ENCODE measurements around the gene WDR27. TPM values are rescaled to one million over a fixed set of nuclear protein-coding genes. Genes with fewer than 3 reads are reported as not detected.

Gene WDR27
- polyA plus RNA-seq, 3 donors, result 0.95 to 20.5 (median 2.0) TPM

DNA sequence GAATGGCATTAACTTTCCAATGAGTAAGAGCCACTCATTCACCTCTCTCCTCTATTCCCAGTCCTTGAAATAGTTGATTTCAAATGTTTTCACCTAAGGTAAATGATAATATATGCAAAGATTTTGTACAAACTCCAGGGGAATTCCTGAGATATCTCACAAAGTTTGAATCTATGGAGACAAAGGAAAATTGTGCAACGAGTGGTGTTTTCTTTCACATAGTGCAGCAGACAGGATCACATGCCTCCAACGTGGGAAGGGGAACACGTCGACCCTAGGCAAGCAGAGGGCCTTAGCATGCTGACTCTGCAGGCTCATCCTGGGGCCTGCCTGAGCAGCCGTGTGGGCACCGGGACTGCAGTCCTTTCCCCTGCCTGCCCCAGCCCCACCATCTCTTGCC is 252.6 kb downstream of the WDR27 start:
- no peak for DNase-seq
- H3K27ac Mint-ChIP-seq, result no peak overlapping the region
- H3K4me1 ChIP-seq (ENCODE audit: control insufficient read depth in 1 of 2, insufficient read depth in 2 of 2, low read length in 2 of 2), result no peaks in the 10 kb centered on the region
- H3K27ac ChIP-seq (ENCODE audit: low read depth in 1 of 2, low read length in 2 of 2), result no peak overlapping the region
- 95% methylated on average over 6 of the region's 6 CpGs for WGBS (ENCODE audit: insufficient coverage)
- H3K27me3 Mint-ChIP-seq (ENCODE audit: low read depth in 3 of 3), result no peaks in the 10 kb centered on the region
- no peaks in the 10 kb centered on the region for H3K79me2 ChIP-seq (ENCODE audit: insufficient read depth, low read length)
- H3K9ac ChIP-seq (ENCODE audit: insufficient read depth, low read length, poor library complexity, severe bottlenecking), result no peak overlapping the region
- no peak overlapping the region for H3K4me3 Mint-ChIP-seq
- H3K4me1 Mint-ChIP-seq, result no peaks in the 10 kb centered on the region
- no peaks in the 10 kb centered on the region for H4K20me1 ChIP-seq (ENCODE audit: insufficient read depth, low read length)
- peaks cover 6 to 34% (median 12%) of the 10 kb centered on the region in 7 donors for H3K9me3 Mint-ChIP-seq
- TF ChIP-seq, protein P1, sequence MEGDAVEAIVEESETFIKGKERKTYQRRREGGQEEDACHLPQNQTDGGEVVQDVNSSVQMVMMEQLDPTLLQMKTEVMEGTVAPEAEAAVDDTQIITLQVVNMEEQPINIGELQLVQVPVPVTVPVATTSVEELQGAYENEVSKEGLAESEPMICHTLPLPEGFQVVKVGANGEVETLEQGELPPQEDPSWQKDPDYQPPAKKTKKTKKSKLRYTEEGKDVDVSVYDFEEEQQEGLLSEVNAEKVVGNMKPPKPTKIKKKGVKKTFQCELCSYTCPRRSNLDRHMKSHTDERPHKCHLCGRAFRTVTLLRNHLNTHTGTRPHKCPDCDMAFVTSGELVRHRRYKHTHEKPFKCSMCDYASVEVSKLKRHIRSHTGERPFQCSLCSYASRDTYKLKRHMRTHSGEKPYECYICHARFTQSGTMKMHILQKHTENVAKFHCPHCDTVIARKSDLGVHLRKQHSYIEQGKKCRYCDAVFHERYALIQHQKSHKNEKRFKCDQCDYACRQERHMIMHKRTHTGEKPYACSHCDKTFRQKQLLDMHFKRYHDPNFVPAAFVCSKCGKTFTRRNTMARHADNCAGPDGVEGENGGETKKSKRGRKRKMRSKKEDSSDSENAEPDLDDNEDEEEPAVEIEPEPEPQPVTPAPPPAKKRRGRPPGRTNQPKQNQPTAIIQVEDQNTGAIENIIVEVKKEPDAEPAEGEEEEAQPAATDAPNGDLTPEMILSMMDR (IDR thresholded peaks at IDR 0.05), result no peak
- no peaks in the 10 kb centered on the region for H3K36me3 Mint-ChIP-seq
- intact Hi-C loops (cut with micrococcal nuclease), result no loop called here
- peaks cover 0 to 41% of the 10 kb centered on the region in 2 donors for H3K9me3 ChIP-seq (replicated peaks in 1 of 2; ENCODE audit: control insufficient read depth in 1 of 2, insufficient read depth in 1 of 2, low read length in 2 of 2)
- H2AFZ ChIP-seq (ENCODE audit: insufficient read depth, low read depth, low read length, poor library complexity, severe bottlenecking), result no peak overlapping the region
- no peak overlapping the region for H3K4me3 ChIP-seq (replicated peaks in 1 of 3; ENCODE audit: low read depth in 2 of 3, low read length in 3 of 3)
- no peaks in the 10 kb centered on the region for H3K36me3 ChIP-seq (replicated peaks in 1 of 2; ENCODE audit: control insufficient read depth in 1 of 2, insufficient read depth in 2 of 2, low read length in 2 of 2)
- H3K27me3 ChIP-seq (ENCODE audit: control insufficient read depth in 2 of 2, insufficient read depth in 2 of 2, low read length in 2 of 2), result no peaks in the 10 kb centered on the region
- no peak overlapping the region for H3K4me2 ChIP-seq (replicated peaks; ENCODE audit: extremely low read depth, low read length, poor library complexity, severe bottlenecking)

- intact Hi-C loops (cut with micrococcal nuclease), result no loop called here
- Histone ChIP-seq H3K36me3 (replicated peaks in 1 of 2; ENCODE audit: control insufficient read depth in 1 of 2, insufficient read depth in 2 of 2, low read length in 2 of 2) (no peaks in the 10 kb centered on the region), H2AFZ (ENCODE audit: insufficient read depth, low read depth, low read length, poor library complexity, severe bottlenecking) (no peak overlapping the region), H3K4me2 (replicated peaks; ENCODE audit: extremely low read depth, low read length, poor library complexity, severe bottlenecking) (no peak overlapping the region), H3K4me3 (replicated peaks in 1 of 3; ENCODE audit: low read depth in 2 of 3, low read length in 3 of 3) (no peak overlapping the region), H4K20me1 (ENCODE audit: insufficient read depth, low read length) (no peaks in the 10 kb centered on the region), H3K27me3 (ENCODE audit: control insufficient read depth in 2 of 2, insufficient read depth in 2 of 2, low read length in 2 of 2) (no peaks in the 10 kb centered on the region), H3K79me2 (ENCODE audit: insufficient read depth, low read length) (no peaks in the 10 kb centered on the region), H3K9me3 (replicated peaks in 1 of 2; ENCODE audit: control insufficient read depth in 1 of 2, insufficient read depth in 1 of 2, low read length in 2 of 2) (peaks cover 4 to 49% of the 10 kb centered on the region in 2 donors), H3K4me1 (ENCODE audit: control insufficient read depth in 1 of 2, insufficient read depth in 2 of 2, low read length in 2 of 2) (no peaks in the 10 kb centered on the region), H3K9ac (ENCODE audit: insufficient read depth, low read length, poor library complexity, severe bottlenecking) (no peak overlapping the region), H3K27ac (ENCODE audit: low read depth in 1 of 2, low read length in 2 of 2) (no peak overlapping the region)
- Mint-ChIP-seq H3K36me3 (no peaks in the 10 kb centered on the region), H3K4me1 (no peaks in the 10 kb centered on the region), H3K27ac (no peak overlapping the region), H3K4me3 (no peak overlapping the region), H3K27me3 (ENCODE audit: low read depth in 3 of 3) (peaks cover 0 to 2% (median 0%) of the 10 kb centered on the region in 3 donors), H3K9me3 (peaks cover 2 to 45% (median 13%) of the 10 kb centered on the region in 7 donors)
- no peak for DNase-seq
- WGBS (ENCODE audit: insufficient coverage), result 98% methylated on average over 22 of the region's 27 CpGs
- TF ChIP-seq, protein P1 (IDR thresholded peaks at IDR 0.05), result no peak
Measured at GRCh38 chr6:169445661-169446581, 255.9 kb downstream of the WDR27 start.

Measured in CD14-positive monocyte (primary cell).